GM21619 (cell line): ENCODE data around the gene NLRC4.
"Not testable (repeated sequence)": the region's sequence is repeated elsewhere in the genome, so short reads cannot be mapped to it uniquely, and the experiment has no call there.

ENCODE experiments used
- ATAC-seq: cut with Tn5 transposase; IDR thresholded peaks from one replicate; pipeline ENCODE4 v1.9.1; 2021; ENCODE audit not compliant: unreplicated experiment

The NLRC4 gene

DNA sequence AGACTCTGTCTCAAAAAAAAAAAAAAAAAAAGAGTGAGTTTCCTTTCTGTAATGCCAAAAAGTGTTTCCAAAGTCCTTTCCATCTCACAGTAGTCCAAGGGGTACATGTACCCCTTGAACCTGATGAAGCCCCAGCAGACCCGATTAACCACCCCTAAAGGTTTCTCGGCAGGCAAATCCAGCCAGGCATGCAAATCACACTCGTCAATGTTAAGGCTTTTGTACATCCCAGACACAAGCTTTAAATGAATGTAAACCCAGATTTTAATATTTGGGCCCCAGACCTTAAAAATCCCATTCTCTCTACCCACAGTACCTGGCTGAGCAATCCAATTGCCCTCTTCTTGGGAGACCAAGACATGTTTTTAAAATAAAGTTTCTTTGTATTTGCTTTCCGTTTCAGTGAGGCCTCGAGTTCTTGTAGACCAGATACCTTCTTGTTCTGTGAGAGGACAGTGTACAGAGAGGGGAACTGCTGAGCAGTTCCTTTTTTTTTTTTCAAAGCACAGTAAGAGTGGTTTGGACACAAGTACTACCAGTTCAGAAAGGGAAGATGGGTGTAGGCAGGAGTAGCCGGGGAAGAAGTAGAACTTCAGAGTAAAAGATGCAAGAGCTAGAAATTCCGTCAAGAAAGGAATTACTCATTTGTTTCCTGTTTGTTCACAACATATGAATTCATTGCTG lies at the start of gene NLRC4:
NLRC4 (minus strand) TSS at position 465 of the 684 bp plus-strand sequence. CDS start 8,111 bp downstream, outside the sequence.
- peak; percentile 93 for ATAC-seq

DNA sequence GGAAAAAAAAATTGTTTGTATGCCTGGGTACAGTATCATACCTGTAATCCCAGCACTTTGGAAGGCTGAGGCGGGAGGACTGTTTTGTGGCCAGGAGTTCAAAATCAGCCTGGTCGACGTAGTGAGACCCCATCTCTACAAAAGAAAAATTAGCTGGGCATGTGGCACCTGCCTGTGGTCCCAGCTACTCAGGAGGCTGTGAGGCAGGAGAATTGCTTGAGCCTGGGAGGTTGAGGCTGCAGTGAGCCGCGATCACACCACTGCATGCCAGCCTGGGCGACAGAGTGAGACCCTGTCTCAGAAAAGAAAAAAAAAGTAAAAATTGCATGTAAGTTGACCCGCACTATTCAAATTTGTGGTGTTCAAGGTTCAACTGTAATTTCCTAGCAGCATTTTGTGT lies 45.9 kb upstream of the NLRC4 start:
- no peak for ATAC-seq

DNA sequence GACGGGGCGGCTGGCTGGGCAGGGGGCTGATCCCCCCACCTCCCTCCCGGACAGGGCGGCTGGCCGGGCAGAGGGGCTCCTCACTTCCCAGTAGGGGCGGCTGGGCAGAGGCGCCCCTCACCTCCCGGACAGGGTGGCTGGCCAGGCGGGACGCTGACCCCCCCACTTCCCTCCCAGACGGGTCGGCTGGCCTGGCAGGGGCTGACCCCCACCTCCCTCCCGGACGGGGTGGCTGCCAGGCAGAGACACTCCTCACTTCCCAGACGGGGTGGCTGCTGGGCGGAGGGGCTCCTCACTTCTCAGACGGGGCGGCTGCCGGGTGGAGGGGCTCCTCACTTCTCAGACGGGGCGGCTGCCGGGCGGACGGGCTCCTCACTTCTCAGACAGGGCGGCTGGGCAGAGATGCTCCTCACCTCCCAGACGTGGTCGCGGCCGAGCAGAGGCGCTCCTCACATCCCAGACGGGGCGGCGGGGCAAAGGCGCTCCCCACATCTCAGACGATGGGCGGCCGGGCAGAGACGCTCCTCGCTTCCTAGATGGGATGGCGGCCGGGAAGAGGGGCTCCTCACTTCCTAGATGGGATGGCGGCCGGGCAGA lies 29.4 kb upstream of the NLRC4 start:
- not testable (repeated sequence) for ATAC-seq

DNA sequence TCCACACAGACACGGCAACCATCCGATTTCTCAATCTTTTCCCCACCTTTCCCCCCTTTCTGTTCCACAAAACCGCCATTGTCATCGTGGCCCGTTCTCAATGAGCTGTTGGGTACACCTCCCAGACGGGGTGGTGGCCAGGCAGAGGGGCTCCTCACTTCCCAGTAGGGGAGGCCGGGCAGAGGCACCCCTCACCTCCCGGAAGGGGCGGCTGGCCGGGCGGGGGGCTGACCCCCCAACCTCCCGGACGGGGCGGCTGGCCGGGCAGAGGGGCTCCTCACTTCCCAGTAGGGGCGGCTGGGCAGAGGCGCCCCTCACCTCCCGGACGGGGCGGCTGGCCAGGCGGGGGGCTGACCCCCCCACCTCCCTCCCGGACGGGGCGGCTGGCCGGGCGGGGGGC lies 28.8 kb upstream of the NLRC4 start:
- not testable (repeated sequence) for ATAC-seq

- no peak for ATAC-seq
Observed at GRCh38 chr2:32291746-32292145, 27.1 kb upstream of the NLRC4 start.

DNA sequence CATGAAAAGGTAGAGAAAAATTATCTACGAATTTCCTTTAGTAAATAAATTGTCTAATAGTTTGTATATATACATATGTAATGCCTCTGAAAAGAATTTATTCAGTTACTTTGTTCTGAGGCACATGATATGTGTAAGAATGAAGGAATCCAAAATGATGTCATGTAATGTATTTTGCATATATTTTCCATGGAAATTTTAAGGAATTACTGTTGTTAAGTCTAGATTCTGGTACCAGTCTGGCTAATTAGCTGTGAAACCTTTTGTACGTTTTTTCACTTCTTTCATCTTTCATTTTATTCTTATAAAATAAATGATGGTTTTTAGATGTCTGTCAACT lies 25.3 kb upstream of the NLRC4 start:
- no peak for ATAC-seq

DNA sequence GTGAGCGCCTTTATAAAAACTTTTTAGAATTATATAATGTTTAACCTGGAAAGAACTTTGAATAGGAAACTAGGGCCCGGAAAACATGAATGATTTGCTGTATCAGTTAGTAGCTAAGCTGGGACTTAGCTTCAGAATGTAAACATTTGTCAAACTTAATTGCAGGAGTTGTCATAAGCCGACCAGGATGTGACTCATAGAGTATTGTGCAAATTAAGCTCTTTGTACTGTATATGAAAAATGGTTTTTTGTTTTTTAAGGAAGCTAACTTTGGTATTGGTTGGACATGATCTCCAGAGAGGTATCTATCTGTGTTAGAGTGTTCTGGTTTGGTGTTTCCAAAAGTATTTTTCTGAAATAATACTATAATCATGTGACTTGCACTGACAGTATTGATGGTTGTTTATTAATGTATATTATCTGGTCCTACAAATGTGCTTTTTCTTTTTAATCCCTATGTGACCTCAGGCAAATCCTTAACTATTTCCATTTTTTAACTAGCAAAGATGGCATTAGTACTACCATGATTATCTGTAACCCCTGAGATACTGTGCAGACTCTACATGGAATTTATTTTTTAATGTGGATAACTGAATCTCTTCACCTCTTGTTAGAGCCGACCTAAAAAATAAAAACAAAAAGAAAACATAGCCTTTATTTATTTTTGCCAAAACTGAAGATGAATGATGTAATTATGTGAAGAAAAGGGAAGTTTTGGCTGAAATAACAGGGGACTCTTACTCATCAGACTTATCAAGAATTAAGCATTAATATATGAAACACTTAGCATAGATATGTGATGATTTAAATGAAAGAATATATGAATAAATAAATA lies 24.7 kb upstream of the NLRC4 start:
- no peak for ATAC-seq

DNA sequence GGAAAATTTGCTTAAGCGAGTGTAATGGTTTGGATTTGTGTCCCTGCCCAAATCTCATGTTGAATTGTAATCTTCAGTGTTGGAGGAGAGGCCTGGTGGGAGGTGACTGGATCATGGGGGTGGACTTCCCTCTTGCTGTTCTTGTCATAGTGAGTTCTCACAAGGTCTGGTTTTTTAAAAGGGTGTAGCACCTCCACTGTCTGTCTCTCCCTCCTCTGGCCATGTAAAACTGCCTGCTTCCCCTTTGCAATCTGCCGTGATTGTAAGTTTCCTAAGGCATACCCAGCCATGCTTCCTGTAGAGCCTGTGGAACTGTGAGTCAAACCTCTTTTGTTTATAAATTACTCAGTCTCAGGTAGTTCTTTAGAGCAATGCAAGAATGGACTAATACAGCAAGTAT lies 19.6 kb upstream of the NLRC4 start:
- ATAC-seq, result no peak

DNA sequence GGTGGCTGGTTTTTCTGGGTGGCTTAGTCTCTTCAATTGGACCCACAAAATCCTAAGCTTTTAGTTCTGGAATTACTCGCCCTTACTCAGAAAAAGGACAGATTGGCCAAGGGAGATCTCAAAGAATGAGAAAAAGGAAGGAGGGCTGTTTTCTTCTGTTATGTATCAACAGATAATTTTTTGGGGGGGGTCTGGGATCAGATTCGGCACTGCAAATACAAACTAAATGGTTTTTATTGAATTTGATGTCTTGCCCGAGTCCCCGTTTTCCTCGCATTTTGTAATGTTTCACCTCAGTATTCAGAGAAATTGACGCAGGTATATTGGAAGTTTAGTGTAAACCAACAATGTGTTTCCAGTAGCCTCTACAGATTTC lies 13.8 kb upstream of the NLRC4 start:
- ATAC-seq, result no peak

DNA sequence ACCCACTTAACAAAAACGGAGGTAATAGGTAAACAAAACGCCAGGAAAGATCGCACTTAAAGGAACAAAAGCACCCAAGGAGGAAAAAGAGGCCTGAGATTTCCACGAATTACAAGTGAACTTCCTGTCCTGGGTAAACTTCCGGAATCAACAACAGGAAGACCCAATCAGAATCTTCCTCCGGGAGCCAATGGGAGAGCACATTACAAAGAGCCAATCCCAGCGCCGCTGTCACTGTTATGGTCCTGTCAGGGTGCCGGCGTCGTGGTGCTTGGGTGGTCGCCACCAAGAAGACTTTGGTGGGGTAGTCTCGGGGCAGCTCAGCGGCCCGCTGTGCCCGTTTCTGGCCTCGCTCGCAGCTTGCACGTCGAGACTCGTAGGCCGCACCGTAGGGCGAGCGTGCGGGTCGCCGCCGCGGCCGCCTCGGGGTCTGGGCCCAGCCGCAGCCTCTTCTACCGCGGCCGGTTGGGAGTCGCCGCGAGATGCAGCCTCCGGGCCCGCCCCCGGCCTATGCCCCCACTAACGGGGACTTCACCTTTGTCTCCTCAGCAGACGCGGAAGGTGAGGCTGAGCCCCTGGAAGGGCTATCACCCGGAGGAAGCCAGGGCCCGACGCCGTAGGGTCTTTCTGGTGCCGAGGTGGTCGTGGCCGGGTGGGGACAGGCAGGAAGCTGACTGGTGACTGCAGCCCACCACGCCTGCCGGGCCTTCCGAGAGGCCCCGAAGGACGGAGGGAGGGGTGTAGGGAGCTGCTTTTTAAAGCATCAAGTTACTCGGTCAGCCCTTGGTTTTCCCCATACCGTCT lies 13.2 kb upstream of the NLRC4 start, which contains the start of gene YIPF4:
YIPF4 (plus strand) TSS at position 231 of the 804 bp plus-strand sequence; CDS start at position 483, 252 bp downstream.
- peak; percentile 99 for ATAC-seq

DNA sequence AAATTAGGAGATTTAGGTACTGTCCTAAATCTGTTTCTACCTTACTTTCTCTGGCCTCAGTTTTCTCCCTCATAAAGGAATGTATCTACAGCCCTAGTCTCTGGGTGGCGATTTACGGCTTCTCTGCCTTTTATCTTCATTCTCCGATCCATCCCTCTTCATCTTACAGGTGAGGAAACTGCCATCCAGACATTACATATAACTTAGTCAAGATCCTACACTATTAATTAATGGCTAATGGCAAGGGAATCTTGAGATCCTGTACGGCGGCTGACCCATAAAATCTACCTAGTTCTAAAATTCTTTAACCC lies 12.6 kb upstream of the NLRC4 start:
- peak; percentile 4 for ATAC-seq

DNA sequence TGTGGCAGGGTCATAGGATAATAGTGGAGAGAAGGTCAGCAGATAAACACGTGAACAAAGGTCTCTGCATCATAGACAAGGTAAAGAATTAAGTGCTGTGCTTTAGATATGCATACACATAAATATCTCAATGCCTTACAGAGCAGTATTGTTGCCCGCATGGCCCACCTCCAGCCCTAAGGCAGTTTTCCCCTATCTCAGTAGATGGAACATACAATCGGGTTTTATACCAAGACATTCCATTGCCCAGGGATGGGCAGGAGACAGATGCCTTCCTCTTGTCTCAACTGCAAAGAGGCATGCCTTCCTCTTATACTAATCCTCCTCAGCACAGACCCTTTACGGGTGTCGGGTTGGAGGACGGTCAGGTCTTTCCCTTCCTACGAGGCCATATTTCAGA lies 11.1 kb upstream of the NLRC4 start:
- ATAC-seq, result not testable (repeated sequence)

- no peak for ATAC-seq
Observed at GRCh38 chr2:32274289-32274688, 9.6 kb upstream of the NLRC4 start.

- no peak for ATAC-seq
Observed at GRCh38 chr2:32272279-32272678, 7.6 kb upstream of the NLRC4 start.

DNA sequence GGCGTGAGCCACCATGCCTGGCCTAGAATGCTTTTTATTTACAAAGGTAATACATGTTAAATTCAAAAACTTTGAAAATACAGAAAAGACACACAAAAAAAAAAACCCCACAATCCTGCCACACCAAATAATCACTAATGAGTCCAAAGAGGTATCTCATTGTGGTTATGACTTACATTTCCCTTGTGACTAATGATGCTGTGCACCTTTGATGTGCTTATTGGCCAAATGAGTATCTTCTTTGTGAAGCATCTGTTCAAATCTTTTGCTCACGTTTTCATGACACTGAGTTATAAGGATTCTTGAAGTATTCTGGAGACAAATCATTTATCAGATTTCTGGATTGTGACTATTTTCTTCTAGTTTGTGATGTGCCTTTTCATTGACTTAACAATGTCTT lies 6.4 kb upstream of the NLRC4 start:
- ATAC-seq, result no peak

DNA sequence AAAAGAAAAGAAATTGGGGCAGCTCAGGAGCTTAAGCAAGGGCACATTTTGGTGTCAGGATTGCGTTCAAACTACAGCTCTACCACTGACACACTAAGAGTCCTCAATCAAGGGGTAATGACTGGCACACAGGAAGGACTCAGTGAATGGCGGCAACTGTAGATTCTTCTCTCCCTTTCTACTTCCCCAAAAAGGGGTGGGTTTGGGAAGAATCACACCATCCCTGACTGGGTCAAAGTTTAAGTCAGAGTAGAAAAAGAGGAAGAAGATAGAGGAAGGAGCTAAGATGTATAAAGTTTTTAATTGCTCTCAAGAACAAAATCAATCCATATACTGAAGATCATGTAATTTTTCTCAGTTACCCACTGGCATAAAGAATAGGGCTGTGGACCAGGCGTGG lies 2.6 kb downstream of the NLRC4 start:
- no peak for ATAC-seq

DNA sequence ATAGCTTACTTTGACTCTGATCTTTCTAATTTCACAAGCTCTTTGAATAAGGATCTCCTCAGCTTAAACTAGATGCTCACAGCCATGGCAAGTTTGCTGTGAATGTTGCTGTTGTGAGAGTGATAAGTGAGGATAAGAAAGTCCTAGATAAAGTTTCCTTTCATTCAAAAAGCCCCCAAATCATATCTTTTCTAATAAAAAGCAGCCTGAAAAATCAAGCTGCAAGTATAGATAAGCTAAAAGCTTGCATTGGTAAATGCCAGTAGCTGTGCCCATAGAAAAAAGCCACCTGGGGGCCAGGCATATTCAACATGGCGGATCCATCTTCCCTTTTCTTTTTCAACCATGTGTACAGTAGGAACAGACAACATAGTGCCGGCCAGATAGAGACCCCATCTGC lies 4.3 kb downstream of the NLRC4 start:
- no peak for ATAC-seq

GRCh38 chr2:32258242-32258641 lies 6.4 kb downstream of the NLRC4 start:
- ATAC-seq, result no peak

GRCh38 chr2:32250290-32250689 lies 14.4 kb downstream of the NLRC4 start:
- no peak for ATAC-seq

DNA sequence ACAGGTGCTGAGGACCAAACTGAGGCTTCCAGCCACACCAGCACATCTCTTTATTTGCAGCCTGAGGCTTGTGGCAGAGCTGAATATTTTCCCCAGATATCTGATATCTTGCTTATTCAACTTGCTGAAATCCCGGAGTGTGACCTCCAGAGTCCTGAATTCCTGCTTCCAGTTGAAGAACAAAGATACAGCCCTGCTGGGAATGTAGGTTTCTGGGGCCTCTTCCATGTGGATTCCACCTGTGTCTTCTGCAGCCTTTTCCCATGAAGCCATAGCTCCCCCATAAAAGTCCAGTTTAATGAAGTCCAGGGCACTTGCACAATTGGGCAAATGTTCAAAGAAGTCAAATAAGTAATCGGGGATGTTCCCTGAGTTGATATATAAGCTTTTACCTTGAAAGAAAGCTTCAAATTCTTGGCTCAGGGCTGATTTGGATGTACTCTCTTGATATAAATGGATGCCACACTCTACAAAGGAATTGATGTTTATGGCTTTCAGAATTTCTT lies 14.9 kb downstream of the NLRC4 start:
- no peak for ATAC-seq

DNA sequence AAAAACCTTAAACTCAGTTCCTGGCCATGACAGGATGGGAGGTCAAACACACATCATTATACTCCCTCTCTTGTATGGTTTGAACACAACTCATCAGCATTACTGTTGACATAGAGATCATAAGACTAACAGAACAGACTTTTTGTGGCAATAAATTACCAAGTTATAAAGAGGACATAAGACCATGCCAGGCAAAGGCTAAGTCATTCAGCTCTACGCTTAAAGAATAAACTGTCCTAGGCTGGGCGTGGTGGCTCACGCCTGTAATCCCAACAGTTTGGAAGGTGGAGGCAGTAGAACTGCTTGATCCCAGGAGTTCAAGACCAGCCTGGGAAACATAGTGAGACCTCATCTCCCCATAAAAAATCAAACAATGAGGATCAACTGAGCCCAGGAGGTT lies 16.4 kb downstream of the NLRC4 start:
- ATAC-seq, result no peak
